DMS 273 treated with DMSO at 0.1 percent for 48 hours (cell line): ENCODE measurements around the gene RHCG.

Source experiments
- DNase-seq: peaks from one replicate; lab custom pipeline; 2025; lab: John Stamatoyannopoulos, UW

Gene RHCG

GRCh38 chr15:89502867-89503595 lies 6.6 kb upstream of the RHCG start:
- no peak for DNase-seq

- DNase-seq: no peak
Observed at GRCh38 chr15:89501646-89502045, 5.3 kb upstream of the RHCG start.

- no peak for DNase-seq
Observed at GRCh38 chr15:89500397-89501270, 4.3 kb upstream of the RHCG start.

GRCh38 chr15:89499156-89499555 lies 2.8 kb upstream of the RHCG start:
- DNase-seq: no peak

- DNase-seq: no peak
Observed at GRCh38 chr15:89498574-89498906, 2.2 kb upstream of the RHCG start.

GRCh38 chr15:89497231-89497630 lies 848 bp upstream of the RHCG start:
- DNase-seq: no peak

- no peak for DNase-seq
Observed at GRCh38 chr15:89495638-89496145, 691 bp downstream of the RHCG start.

- no peak for DNase-seq
Observed at GRCh38 chr15:89494941-89495637, 1.3 kb downstream of the RHCG start.

GRCh38 chr15:89494031-89494430 lies 2.4 kb downstream of the RHCG start:
- no peak for DNase-seq

GRCh38 chr15:89492934-89493631 lies 3.3 kb downstream of the RHCG start:
- DNase-seq: no peak

- DNase-seq: no peak
Observed at GRCh38 chr15:89492111-89492641, 4.2 kb downstream of the RHCG start.

GRCh38 chr15:89490814-89491315 lies 5.5 kb downstream of the RHCG start:
- DNase-seq: no peak

GRCh38 chr15:89490081-89490813 lies 6.1 kb downstream of the RHCG start:
- no peak for DNase-seq

GRCh38 chr15:89489376-89489775 lies 7.0 kb downstream of the RHCG start:
- DNase-seq: no peak

- no peak for DNase-seq
Observed at GRCh38 chr15:89487791-89488190, 8.6 kb downstream of the RHCG start.

GRCh38 chr15:89486726-89487050 lies 9.7 kb downstream of the RHCG start:
- DNase-seq: no peak

GRCh38 chr15:89483079-89483478 lies 13.3 kb downstream of the RHCG start:
- DNase-seq: no peak

GRCh38 chr15:89482139-89482538 lies 14.2 kb downstream of the RHCG start:
- DNase-seq: no peak

GRCh38 chr15:89480505-89480904 lies 15.9 kb downstream of the RHCG start:
- DNase-seq: no peak

GRCh38 chr15:89479173-89479572 lies 17.2 kb downstream of the RHCG start:
- DNase-seq: no peak
